ENCODE measurements around the gene CTAGE1. TPM values are rescaled to one million over a fixed set of nuclear protein-coding genes. Genes with fewer than 3 reads are reported as not detected.

CTAGE1 gene
- total and polyA plus RNA-seq, 2 donors = not detected

GRCh38 chr18:22446325-22446724, 28.6 kb upstream of the CTAGE1 start:
- 94% methylated on average over 6 of the region's 6 CpGs for WGBS
- DNase-seq (ENCODE audit: low read depth in 6 of 9, low spot score in 9 of 9) = no peak
- Histone ChIP-seq H3K27ac (ENCODE audit: low read depth in 1 of 2, low read length in 1 of 2) (no peak overlapping the region), H3K4me3 (ENCODE audit: low read length in 2 of 2) (no peak overlapping the region), H3K27me3 (ENCODE audit: control insufficient read depth in 2 of 2, insufficient read depth in 1 of 2, low read length in 1 of 2) (no peaks in the 10 kb centered on the region), H3K9me3 (ENCODE audit: control insufficient read depth in 2 of 2, insufficient read depth in 1 of 2, low read length in 1 of 2) (no peaks in the 10 kb centered on the region), H3K36me3 (ENCODE audit: control insufficient read depth in 2 of 2, insufficient read depth in 2 of 2, low read length in 1 of 2) (no peaks in the 10 kb centered on the region), H3K4me1 (ENCODE audit: control insufficient read depth in 2 of 2, insufficient read depth in 2 of 2, low read length in 2 of 2) (no peaks in the 10 kb centered on the region)

GRCh38 chr18:22441638-22442037, 23.9 kb upstream of the CTAGE1 start:
- Histone ChIP-seq H3K27me3 (ENCODE audit: control insufficient read depth in 2 of 2, insufficient read depth in 1 of 2, low read length in 1 of 2) (no peaks in the 10 kb centered on the region), H3K36me3 (ENCODE audit: control insufficient read depth in 2 of 2, insufficient read depth in 2 of 2, low read length in 1 of 2) (no peaks in the 10 kb centered on the region), H3K4me1 (ENCODE audit: control insufficient read depth in 2 of 2, insufficient read depth in 2 of 2, low read length in 2 of 2) (no peaks in the 10 kb centered on the region), H3K9me3 (ENCODE audit: control insufficient read depth in 2 of 2, insufficient read depth in 1 of 2, low read length in 1 of 2) (no peaks in the 10 kb centered on the region), H3K27ac (ENCODE audit: low read depth in 1 of 2, low read length in 1 of 2) (no peak overlapping the region), H3K4me3 (ENCODE audit: low read length in 2 of 2) (no peak overlapping the region)
- no peak for DNase-seq (ENCODE audit: low read depth in 6 of 9, low spot score in 9 of 9)

GRCh38 chr18:22439447-22439846, 21.7 kb upstream of the CTAGE1 start:
- H3K27me3 ChIP-seq (ENCODE audit: control insufficient read depth in 2 of 2, insufficient read depth in 1 of 2, low read length in 1 of 2) = no peaks in the 10 kb centered on the region
- no peaks in the 10 kb centered on the region for H3K4me1 ChIP-seq (ENCODE audit: control insufficient read depth in 2 of 2, insufficient read depth in 2 of 2, low read length in 2 of 2)
- H3K4me3 ChIP-seq (ENCODE audit: low read length in 2 of 2) = no peak overlapping the region
- no peak overlapping the region for H3K27ac ChIP-seq (ENCODE audit: low read depth in 1 of 2, low read length in 1 of 2)
- no peaks in the 10 kb centered on the region for H3K36me3 ChIP-seq (ENCODE audit: control insufficient read depth in 2 of 2, insufficient read depth in 2 of 2, low read length in 1 of 2)
- no peaks in the 10 kb centered on the region for H3K9me3 ChIP-seq (ENCODE audit: control insufficient read depth in 2 of 2, insufficient read depth in 1 of 2, low read length in 1 of 2)
- DNase-seq (ENCODE audit: low read depth in 6 of 9, low spot score in 9 of 9) = no peak

- Histone ChIP-seq H3K27ac (ENCODE audit: low read depth in 1 of 2, low read length in 1 of 2) (no peak overlapping the region), H3K9me3 (ENCODE audit: control insufficient read depth in 2 of 2, insufficient read depth in 1 of 2, low read length in 1 of 2) (no peaks in the 10 kb centered on the region), H3K4me1 (ENCODE audit: control insufficient read depth in 2 of 2, insufficient read depth in 2 of 2, low read length in 2 of 2) (no peaks in the 10 kb centered on the region), H3K27me3 (ENCODE audit: control insufficient read depth in 2 of 2, insufficient read depth in 1 of 2, low read length in 1 of 2) (no peaks in the 10 kb centered on the region), H3K4me3 (ENCODE audit: low read length in 2 of 2) (no peak overlapping the region), H3K36me3 (ENCODE audit: control insufficient read depth in 2 of 2, insufficient read depth in 2 of 2, low read length in 1 of 2) (no peaks in the 10 kb centered on the region)
- WGBS = 90% methylated on average over 4 of the region's 4 CpGs
- DNase-seq (ENCODE audit: low read depth in 6 of 9, low spot score in 9 of 9) = no peak
Observed at GRCh38 chr18:22436136-22436535, 18.4 kb upstream of the CTAGE1 start.

GRCh38 chr18:22434973-22435608, 17.4 kb upstream of the CTAGE1 start:
- no peak overlapping the region for H3K4me3 ChIP-seq (ENCODE audit: low read length in 2 of 2)
- WGBS = 68% methylated on average over 5 of the region's 5 CpGs
- no peak for DNase-seq (ENCODE audit: low read depth in 6 of 9, low spot score in 9 of 9)
- no peaks in the 10 kb centered on the region for H3K27me3 ChIP-seq (ENCODE audit: control insufficient read depth in 2 of 2, insufficient read depth in 1 of 2, low read length in 1 of 2)
- no peaks in the 10 kb centered on the region for H3K4me1 ChIP-seq (ENCODE audit: control insufficient read depth in 2 of 2, insufficient read depth in 2 of 2, low read length in 2 of 2)
- no peaks in the 10 kb centered on the region for H3K9me3 ChIP-seq (ENCODE audit: control insufficient read depth in 2 of 2, insufficient read depth in 1 of 2, low read length in 1 of 2)
- no peak overlapping the region for H3K27ac ChIP-seq (ENCODE audit: low read depth in 1 of 2, low read length in 1 of 2)
- no peaks in the 10 kb centered on the region for H3K36me3 ChIP-seq (ENCODE audit: control insufficient read depth in 2 of 2, insufficient read depth in 2 of 2, low read length in 1 of 2)

GRCh38 chr18:22433956-22434355, 16.2 kb upstream of the CTAGE1 start:
- no peak for DNase-seq (ENCODE audit: low read depth in 6 of 9, low spot score in 9 of 9)
- Histone ChIP-seq H3K9me3 (ENCODE audit: control insufficient read depth in 2 of 2, insufficient read depth in 1 of 2, low read length in 1 of 2) (no peaks in the 10 kb centered on the region), H3K27ac (ENCODE audit: low read depth in 1 of 2, low read length in 1 of 2) (no peak overlapping the region), H3K4me3 (ENCODE audit: low read length in 2 of 2) (no peak overlapping the region), H3K36me3 (ENCODE audit: control insufficient read depth in 2 of 2, insufficient read depth in 2 of 2, low read length in 1 of 2) (no peaks in the 10 kb centered on the region), H3K27me3 (ENCODE audit: control insufficient read depth in 2 of 2, insufficient read depth in 1 of 2, low read length in 1 of 2) (no peaks in the 10 kb centered on the region), H3K4me1 (ENCODE audit: control insufficient read depth in 2 of 2, insufficient read depth in 2 of 2, low read length in 2 of 2) (no peaks in the 10 kb centered on the region)
- WGBS = 91% methylated on average over 7 of the region's 7 CpGs

GRCh38 chr18:22432657-22433137, 15.0 kb upstream of the CTAGE1 start:
- Histone ChIP-seq H3K4me3 (ENCODE audit: low read length in 2 of 2) (no peak overlapping the region), H3K27me3 (ENCODE audit: control insufficient read depth in 2 of 2, insufficient read depth in 1 of 2, low read length in 1 of 2) (no peaks in the 10 kb centered on the region), H3K36me3 (ENCODE audit: control insufficient read depth in 2 of 2, insufficient read depth in 2 of 2, low read length in 1 of 2) (no peaks in the 10 kb centered on the region), H3K4me1 (ENCODE audit: control insufficient read depth in 2 of 2, insufficient read depth in 2 of 2, low read length in 2 of 2) (no peaks in the 10 kb centered on the region), H3K9me3 (ENCODE audit: control insufficient read depth in 2 of 2, insufficient read depth in 1 of 2, low read length in 1 of 2) (no peaks in the 10 kb centered on the region), H3K27ac (ENCODE audit: low read depth in 1 of 2, low read length in 1 of 2) (no peak overlapping the region)
- 88% methylated on average over 13 of the region's 13 CpGs for WGBS
- no peak for DNase-seq (ENCODE audit: low read depth in 6 of 9, low spot score in 9 of 9)

- no peaks in the 10 kb centered on the region for H3K36me3 ChIP-seq (ENCODE audit: control insufficient read depth in 2 of 2, insufficient read depth in 2 of 2, low read length in 1 of 2)
- no peaks in the 10 kb centered on the region for H3K9me3 ChIP-seq (ENCODE audit: control insufficient read depth in 2 of 2, insufficient read depth in 1 of 2, low read length in 1 of 2)
- H3K4me3 ChIP-seq (ENCODE audit: low read length in 2 of 2) = no peak overlapping the region
- H3K27me3 ChIP-seq (ENCODE audit: control insufficient read depth in 2 of 2, insufficient read depth in 1 of 2, low read length in 1 of 2) = no peaks in the 10 kb centered on the region
- no peak for DNase-seq (ENCODE audit: low read depth in 6 of 9, low spot score in 9 of 9)
- H3K4me1 ChIP-seq (ENCODE audit: control insufficient read depth in 2 of 2, insufficient read depth in 2 of 2, low read length in 2 of 2) = no peaks in the 10 kb centered on the region
- WGBS = 87% methylated on average over 3 of the region's 3 CpGs
- no peak overlapping the region for H3K27ac ChIP-seq (ENCODE audit: low read depth in 1 of 2, low read length in 1 of 2)
Observed at GRCh38 chr18:22429564-22429963, 11.8 kb upstream of the CTAGE1 start.

- DNase-seq (ENCODE audit: low read depth in 6 of 9, low spot score in 9 of 9) = no peak
- Histone ChIP-seq H3K4me1 (ENCODE audit: control insufficient read depth in 2 of 2, insufficient read depth in 2 of 2, low read length in 2 of 2) (no peaks in the 10 kb centered on the region), H3K36me3 (ENCODE audit: control insufficient read depth in 2 of 2, insufficient read depth in 2 of 2, low read length in 1 of 2) (no peaks in the 10 kb centered on the region), H3K9me3 (ENCODE audit: control insufficient read depth in 2 of 2, insufficient read depth in 1 of 2, low read length in 1 of 2) (no peaks in the 10 kb centered on the region), H3K4me3 (ENCODE audit: low read length in 2 of 2) (no peak overlapping the region), H3K27me3 (ENCODE audit: control insufficient read depth in 2 of 2, insufficient read depth in 1 of 2, low read length in 1 of 2) (no peaks in the 10 kb centered on the region), H3K27ac (ENCODE audit: low read depth in 1 of 2, low read length in 1 of 2) (no peak overlapping the region)
- WGBS = 96% methylated on average over 4 of the region's 4 CpGs
Observed at GRCh38 chr18:22428672-22429071, 11.0 kb upstream of the CTAGE1 start.
